Measurements from ENCODE around the gene C20orf202. TPM values are rescaled to one million over a fixed set of nuclear protein-coding genes. Genes with fewer than 3 reads are reported as not detected.

C20orf202 gene
- total and polyA plus RNA-seq, 9 of the 15 experiments (the other 6 are each of a cell fraction or from before 2014, with no cell fraction given): 0.03 to 0.24 (median 0.15) TPM; not detected in 4

GRCh38 chr20:1178103-1178502 is 25.2 kb upstream of the C20orf202 start:
- ChIA-PET CTCF (ENCODE audit: low intra/inter-chr PET ratio) (interaction anchor here (1.1 to 1.3 kb wide), 2 partner anchors 35 to 326 kb away, joined by 4 to 6 read pairs; no protein-coding TSS in a partner anchor), POLR2A (no interaction called here)
- Histone ChIP-seq H3K9me1 (ENCODE audit: control insufficient read depth, insufficient read depth, low read length) (peaks cover 2% of the 10 kb centered on the region), H3K36me3 (ENCODE audit: control insufficient read depth, insufficient read depth, low read length) (peaks cover 33% of the 10 kb centered on the region; the same call in 2 of the 3 replicates), H3K27ac (ENCODE audit: extremely low read depth, low read depth, low read length) (no peak overlapping the region), H3K79me2 (ENCODE audit: control insufficient read depth, insufficient read depth, low read length) (peaks cover 4% of the 10 kb centered on the region; the same call in 2 of the 3 replicates), H3K9ac (ENCODE audit: insufficient read depth in 1 of 2, low read depth in 2 of 2, low read length in 2 of 2) (no peak overlapping the region), H4K20me1 (replicated peaks; ENCODE audit: control insufficient read depth, insufficient read depth, low read length) (no peaks in the 10 kb centered on the region), H3K4me3 (no peak overlapping the region), H3K4me2 (ENCODE audit: insufficient read depth, low read length) (no peak overlapping the region), H3K9me3 (replicated peaks; ENCODE audit: control insufficient read depth, insufficient read depth, low read depth, low read length) (no peaks in the 10 kb centered on the region), H3K27me3 (ENCODE audit: control insufficient read depth in 2 of 2, insufficient read depth in 2 of 2, low read length in 2 of 2) (no peaks in the 10 kb centered on the region), H3K4me1 (replicated peaks in 1 of 2; ENCODE audit: control insufficient read depth in 2 of 2, insufficient read depth in 2 of 2, low read length in 2 of 2) (peaks cover 25 to 30% of the 10 kb centered on the region in 2 experiments), H2AFZ (ENCODE audit: low read depth, low read length) (no peak overlapping the region)
- DNase-seq (ENCODE audit: extremely low read depth in 1 of 4, low spot score in 3 of 4) (no peak), ATAC-seq (no peak), FAIRE-seq (no peak)
- WGBS (ENCODE audit: insufficient coverage, low coverage, missing lambda C conversion rate): 25% methylated on average over 2 of the region's 3 CpGs
- intact Hi-C loops (cut with micrococcal nuclease) (loop anchor here (5.0 kb wide), 1 partner anchor 34 kb away; no protein-coding TSS in a partner anchor), in situ Hi-C loops (cut with MboI) (no loop called here)
- BruUV-seq (replicated peaks): no TSS peak
- TF ChIP-seq ZFX (CRISPR knock-in tag; IDR thresholded peaks at IDR 0.05) (0 out of 2 replicates have a peak, but pooled peaks have one; percentile 12), SMARCA5 (IDR thresholded peaks at IDR 0.05) (peak; percentile 63), RBM39 (optimal IDR thresholded peaks at IDR 0.05; ENCODE audit: low read depth, low read length) (no peak), ZNF316 (IDR thresholded peaks at IDR 0.05) (no peak), PTTG1 (tag; IDR thresholded peaks at IDR 0.05; ENCODE audit: low read depth) (no peak), RBM25 (IDR thresholded peaks at IDR 0.05; ENCODE audit: low read depth, low read length, severe bottlenecking) (peak; percentile 82), ZFP36 (IDR thresholded peaks at IDR 0.05; ENCODE audit: low read depth, low read length, partially characterized antibody) (peak; percentile 80), KDM1A (IDR thresholded peaks at IDR 0.05) (peak; percentile 28 to 57; a peak in 2 of 4 replicates), BCOR (IDR thresholded peaks at IDR 0.05) (peak; percentile 79)
